ENCODE measurements around the gene ERCC5. TPM values are rescaled to one million over a fixed set of nuclear protein-coding genes. Genes with fewer than 3 reads are reported as not detected.

The ERCC5 gene
- total and polyA plus RNA-seq, 9 of the 15 experiments (the other 6 are each of a cell fraction or from before 2014, with no cell fraction given) = 7.4 to 43.1 (median 33.9) TPM

DNA sequence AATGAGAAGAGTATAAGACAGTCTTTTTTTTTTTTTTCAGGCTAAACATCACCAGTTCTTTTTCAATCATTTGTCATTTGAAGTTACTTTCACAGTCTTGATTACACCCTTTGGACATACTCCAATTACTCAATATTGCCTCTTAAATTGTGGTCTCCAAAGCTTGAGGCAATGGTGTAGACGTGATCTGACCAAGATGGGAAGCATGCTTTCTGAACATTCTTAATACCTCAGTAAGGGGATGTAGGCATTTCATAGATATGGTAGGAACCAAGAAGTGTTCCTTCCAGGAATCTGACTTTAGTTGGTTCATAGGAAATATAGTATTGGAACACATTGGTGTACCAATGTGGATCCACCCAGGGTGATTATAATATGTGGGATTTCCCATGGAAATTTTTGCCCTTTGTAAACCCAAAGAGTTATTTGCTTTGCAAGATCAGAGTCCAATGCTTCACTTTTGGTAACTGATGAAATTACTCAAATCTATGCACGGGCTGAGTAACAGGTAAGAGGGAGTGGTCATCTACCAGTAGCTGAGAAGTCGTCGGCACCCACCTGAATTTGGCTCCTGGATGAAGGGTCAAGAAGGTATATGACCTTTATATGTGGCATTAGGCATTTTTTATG is 62.2 kb downstream of the ERCC5 start (continued):
- TF ChIP-seq, protein P1, sequence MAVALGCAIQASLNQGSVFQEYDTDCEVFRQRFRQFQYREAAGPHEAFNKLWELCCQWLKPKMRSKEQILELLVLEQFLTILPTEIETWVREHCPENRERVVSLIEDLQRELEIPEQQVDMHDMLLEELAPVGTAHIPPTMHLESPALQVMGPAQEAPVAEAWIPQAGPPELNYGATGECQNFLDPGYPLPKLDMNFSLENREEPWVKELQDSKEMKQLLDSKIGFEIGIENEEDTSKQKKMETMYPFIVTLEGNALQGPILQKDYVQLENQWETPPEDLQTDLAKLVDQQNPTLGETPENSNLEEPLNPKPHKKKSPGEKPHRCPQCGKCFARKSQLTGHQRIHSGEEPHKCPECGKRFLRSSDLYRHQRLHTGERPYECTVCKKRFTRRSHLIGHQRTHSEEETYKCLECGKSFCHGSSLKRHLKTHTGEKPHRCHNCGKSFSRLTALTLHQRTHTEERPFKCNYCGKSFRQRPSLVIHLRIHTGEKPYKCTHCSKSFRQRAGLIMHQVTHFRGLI (CRISPR knock-in tag; IDR thresholded peaks at IDR 0.05) = no peak
- TF ChIP-seq CHD1 (IDR thresholded peaks at IDR 0.05; ENCODE audit: low read length) (no peak), BRD4 (IDR thresholded peaks at IDR 0.05) (no peak)

DNA sequence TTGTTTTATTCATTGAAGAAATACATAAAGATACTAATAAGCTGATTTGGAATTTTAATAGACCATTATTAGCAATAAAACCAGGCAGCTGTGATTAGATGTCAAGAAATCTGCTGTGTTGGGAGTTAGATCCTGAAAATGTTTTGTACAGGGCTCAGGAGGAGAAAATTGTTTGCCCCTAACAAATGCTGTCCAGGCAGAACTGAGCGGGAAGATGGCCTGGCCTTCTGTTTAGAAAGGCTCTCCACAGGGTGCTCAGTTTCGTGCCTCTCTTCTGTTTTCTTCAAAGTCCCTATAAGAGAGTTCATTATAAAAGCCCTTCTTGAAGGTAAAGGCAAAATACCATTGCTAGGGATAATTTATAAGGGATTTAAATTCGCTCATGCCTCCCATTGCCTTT is 64.1 kb downstream of the ERCC5 start:
- H3K4me3 ChIP-seq = no peak overlapping the region
- POLR2A ChIA-PET = no interaction called here
- no peak overlapping the region for H3K9ac ChIP-seq (ENCODE audit: insufficient read depth in 1 of 2, low read depth in 2 of 2, low read length in 2 of 2)
- FAIRE-seq (no peak), ATAC-seq (no peak), DNase-seq (ENCODE audit: extremely low read depth in 1 of 4, low spot score in 3 of 4) (no peak)
- no peaks in the 10 kb centered on the region for H3K9me1 ChIP-seq (ENCODE audit: control insufficient read depth, insufficient read depth, low read length)
- H2AFZ ChIP-seq (ENCODE audit: low read depth, low read length) = no peak overlapping the region
- no peaks in the 10 kb centered on the region for H4K20me1 ChIP-seq (replicated peaks; ENCODE audit: control insufficient read depth, insufficient read depth, low read length)
- WGBS (ENCODE audit: insufficient coverage, low coverage, missing lambda C conversion rate) = 6% methylated on average over 3 of the region's 3 CpGs
- no TSS peak for BruUV-seq (replicated peaks)
- H3K4me2 ChIP-seq (ENCODE audit: insufficient read depth, low read length) = no peak overlapping the region
- H3K9me3 ChIP-seq (replicated peaks; ENCODE audit: control insufficient read depth, insufficient read depth, low read depth, low read length) = no peaks in the 10 kb centered on the region
- CTCF ChIA-PET (ENCODE audit: low intra/inter-chr PET ratio) = no interaction called here
- TF ChIP-seq RB1 (IDR thresholded peaks at IDR 0.05; ENCODE audit: low read depth) = no peak
- TF ChIP-seq CEBPG (CRISPR knock-in tag; IDR thresholded peaks at IDR 0.05) = no peak
- no peak for TF ChIP-seq CEBPG (tag; conservative IDR thresholded peaks at IDR 0.05 in 1 of 2, IDR thresholded peaks at IDR 0.05 in 1 of 2)
- TF ChIP-seq, protein P2, sequence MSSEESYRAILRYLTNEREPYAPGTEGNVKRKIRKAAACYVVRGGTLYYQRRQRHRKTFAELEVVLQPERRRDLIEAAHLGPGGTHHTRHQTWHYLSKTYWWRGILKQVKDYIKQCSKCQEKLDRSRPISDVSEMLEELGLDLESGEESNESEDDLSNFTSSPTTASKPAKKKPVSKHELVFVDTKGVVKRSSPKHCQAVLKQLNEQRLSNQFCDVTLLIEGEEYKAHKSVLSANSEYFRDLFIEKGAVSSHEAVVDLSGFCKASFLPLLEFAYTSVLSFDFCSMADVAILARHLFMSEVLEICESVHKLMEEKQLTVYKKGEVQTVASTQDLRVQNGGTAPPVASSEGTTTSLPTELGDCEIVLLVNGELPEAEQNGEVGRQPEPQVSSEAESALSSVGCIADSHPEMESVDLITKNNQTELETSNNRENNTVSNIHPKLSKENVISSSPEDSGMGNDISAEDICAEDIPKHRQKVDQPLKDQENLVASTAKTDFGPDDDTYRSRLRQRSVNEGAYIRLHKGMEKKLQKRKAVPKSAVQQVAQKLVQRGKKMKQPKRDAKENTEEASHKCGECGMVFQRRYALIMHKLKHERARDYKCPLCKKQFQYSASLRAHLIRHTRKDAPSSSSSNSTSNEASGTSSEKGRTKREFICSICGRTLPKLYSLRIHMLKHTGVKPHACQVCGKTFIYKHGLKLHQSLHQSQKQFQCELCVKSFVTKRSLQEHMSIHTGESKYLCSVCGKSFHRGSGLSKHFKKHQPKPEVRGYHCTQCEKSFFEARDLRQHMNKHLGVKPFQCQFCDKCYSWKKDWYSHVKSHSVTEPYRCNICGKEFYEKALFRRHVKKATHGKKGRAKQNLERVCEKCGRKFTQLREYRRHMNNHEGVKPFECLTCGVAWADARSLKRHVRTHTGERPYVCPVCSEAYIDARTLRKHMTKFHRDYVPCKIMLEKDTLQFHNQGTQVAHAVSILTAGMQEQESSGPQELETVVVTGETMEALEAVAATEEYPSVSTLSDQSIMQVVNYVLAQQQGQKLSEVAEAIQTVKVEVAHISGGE (CRISPR knock-in tag; IDR thresholded peaks at IDR 0.05) = no peak
- no peak for TF ChIP-seq U2AF1 (optimal IDR thresholded peaks at IDR 0.05; ENCODE audit: low read depth, low read length)
- no peak for TF ChIP-seq NCOA4 (IDR thresholded peaks at IDR 0.05; ENCODE audit: partially characterized antibody)
- no peak for TF ChIP-seq PHTF2 (CRISPR knock-in tag; IDR thresholded peaks at IDR 0.05)
- TF ChIP-seq SNAPC5 (CRISPR knock-in tag; IDR thresholded peaks at IDR 0.05) = no peak
- H3K27ac ChIP-seq (ENCODE audit: extremely low read depth, low read depth, low read length) = no peak overlapping the region
- H3K79me2 ChIP-seq (ENCODE audit: control insufficient read depth, insufficient read depth, low read length) = no peaks in the 10 kb centered on the region
- intact Hi-C loops (cut with micrococcal nuclease) = no loop called here
- in situ Hi-C loops (cut with MboI) = no loop called here
- no peaks in the 10 kb centered on the region for H3K27me3 ChIP-seq (ENCODE audit: control insufficient read depth in 2 of 2, insufficient read depth in 2 of 2, low read length in 2 of 2)
- H3K36me3 ChIP-seq (ENCODE audit: control insufficient read depth, insufficient read depth, low read length) = no peaks in the 10 kb centered on the region
- no peaks in the 10 kb centered on the region for H3K4me1 ChIP-seq (replicated peaks in 1 of 2; ENCODE audit: control insufficient read depth in 2 of 2, insufficient read depth in 2 of 2, low read length in 2 of 2)

All from K562 (cell line).